NT2/D1 (cell line): ENCODE data around the gene FUT2.
"Not testable (repeated sequence)": the region's sequence is repeated elsewhere in the genome, so short reads cannot be mapped to it uniquely, and the experiment has no call there.

Experiments used
- YY1 ChIP-seq: IDR thresholded peaks from 2 replicates; pipeline ENCODE4 v1.6.1; 2011; ENCODE audit not compliant: insufficient read length, insufficient read depth
- ZNF274 ChIP-seq: IDR thresholded peaks from 2 replicates; pipeline ENCODE4 v1.6.1; 2011; ENCODE audit warnings: mild to moderate bottlenecking, low read depth, low read length

- not testable (repeated sequence) for TF ChIP-seq YY1, ZNF274
Measured at GRCh38 chr19:48693629-48694028, 2.1 kb upstream of the FUT2 start.
